SU-DHL-6 (cell line): ENCODE results near the gene ELL3.
"Not testable (repeated sequence)": the region's sequence is repeated elsewhere in the genome, so short reads cannot be mapped to it uniquely, and the experiment has no call there.

Experiments used
- H2AFZ ChIP-seq: fragments of 200-600 bp; sonication (generic); 2 replicates; pipeline ENCODE4 v1.6.1; 2014; ENCODE audit warnings: low read depth, mild to moderate bottlenecking, moderate library complexity, mixed read lengths, antibody characterized with exemption, low read length; ENCODE audit not compliant: severe bottlenecking
- H3F3A ChIP-seq: fragments of 200-600 bp; shearing (Covaris generic); 2 replicates; pipeline ENCODE4 v1.6.0; 2016; ENCODE audit warnings: antibody characterized with exemption, mild to moderate bottlenecking; ENCODE audit not compliant: insufficient read depth
- H3K27ac ChIP-seq: fragments of 200-600 bp; sonication (generic); 2 replicates; pipeline ENCODE4 v1.5.1; 2016; ENCODE audit warnings: low read depth, mild to moderate bottlenecking, low read length, moderate library complexity, mixed read lengths
- H3K27me3 ChIP-seq: fragments of 200-600 bp; sonication (generic), shearing (Covaris generic); 2 replicates; pipeline ENCODE4 v1.6.0; 2014; ENCODE audit warnings: mild to moderate bottlenecking, low read length
- H3K36me3 ChIP-seq: fragments of 200-600 bp; sonication (generic); 2 replicates; pipeline ENCODE4 v1.6.1; 2014; ENCODE audit warnings: mild to moderate bottlenecking, low read length, mixed read lengths
- H3K4me2 ChIP-seq: fragments of 300-600, 200-600 bp; shearing (Covaris generic), sonication (generic); 2 replicates; pipeline ENCODE4 v1.6.0; 2014; ENCODE audit warnings: low read length, low read depth, mild to moderate bottlenecking; ENCODE audit not compliant: poor library complexity, severe bottlenecking
- H3K4me3 ChIP-seq: fragments of 200-600 bp; sonication (generic); 2 replicates; pipeline ENCODE4 v1.5.1; 2014; ENCODE audit warnings: antibody characterized with exemption, low read length, mild to moderate bottlenecking, mixed read lengths; ENCODE audit not compliant: insufficient read depth, poor library complexity, severe bottlenecking
- H3K79me2 ChIP-seq: fragments of 200-600 bp; sonication (generic); 2 replicates; pipeline ENCODE4 v1.6.1; 2014; ENCODE audit warnings: mild to moderate bottlenecking, low read length, moderate library complexity; ENCODE audit not compliant: insufficient read depth
- H3K9ac ChIP-seq: fragments of 200-600 bp; sonication (generic); 2 replicates; pipeline ENCODE4 v1.7.0; 2014; ENCODE audit warnings: mild to moderate bottlenecking, low read length
- H3K9me2 ChIP-seq: fragments of 200-600 bp; sonication (generic); replicated peaks from 2 replicates; pipeline ENCODE4 v1.6.1; 2014; ENCODE audit warnings: low read length; ENCODE audit not compliant: insufficient read depth
- H3K9me3 ChIP-seq: fragments of 200-600 bp; sonication (generic); 2 replicates; pipeline ENCODE4 v1.6.1; 2014; ENCODE audit warnings: low read length, mixed read lengths; ENCODE audit not compliant: insufficient read depth
- H4K20me1 ChIP-seq: fragments of 200-600 bp; sonication (generic); 2 replicates; pipeline ENCODE4 v1.6.1; 2014; ENCODE audit warnings: low read depth, mild to moderate bottlenecking, antibody characterized with exemption, low read length, moderate library complexity, mixed read lengths
- CTCF ChIP-seq: fragments of 200-600 bp; sonication (generic); IDR thresholded peaks from one replicate; pipeline ENCODE4 v1.5.1; 2017; ENCODE audit warnings: antibody characterized with exemption, mild to moderate bottlenecking, low read length, moderate library complexity; ENCODE audit not compliant: insufficient read depth, poor library complexity, severe bottlenecking
- EZH2phosphoT487 ChIP-seq: fragments of 200-600 bp; sonication (generic), shearing (Covaris generic); conservative IDR thresholded peaks from 2 replicates; pipeline ENCODE4 v1.6.1; 2018; ENCODE audit warnings: mild to moderate bottlenecking, antibody characterized with exemption, low read length, moderate library complexity, mixed read lengths

ELL3 gene

DNA sequence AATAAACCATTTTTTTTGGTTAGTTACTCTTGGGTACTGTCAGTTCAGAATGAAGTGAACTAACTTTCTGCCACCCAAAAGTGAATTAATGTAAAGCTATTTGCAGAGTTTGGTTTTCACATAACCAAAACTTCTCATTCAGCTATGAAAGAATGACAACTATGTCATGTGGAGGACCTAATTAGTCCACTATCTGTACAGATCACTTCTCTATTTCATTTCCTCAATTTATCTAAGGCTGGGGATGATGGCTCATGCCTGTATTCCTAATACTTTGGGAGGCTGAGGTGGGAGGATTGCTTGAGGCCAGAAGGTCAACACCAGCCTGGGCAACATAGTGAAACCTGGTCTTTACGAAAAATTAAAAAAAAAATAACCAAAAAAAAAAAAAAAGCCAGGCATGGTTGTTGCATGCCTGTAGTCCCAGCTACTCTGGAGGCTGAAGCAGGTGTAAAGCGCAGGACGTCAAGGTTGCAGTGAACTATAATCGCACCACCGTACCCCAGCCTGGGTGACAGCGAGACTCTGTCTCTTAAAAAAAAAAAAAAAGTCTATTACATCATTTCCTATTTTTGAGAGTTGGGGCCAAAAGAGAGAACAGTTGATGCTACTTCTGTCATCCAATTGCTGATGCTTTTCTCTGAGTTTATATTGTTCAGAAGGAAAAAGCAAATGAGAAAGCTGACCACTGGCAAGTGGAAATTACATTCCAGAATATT is 32.4 kb upstream of the ELL3 start:
- 0 out of 2 replicates have a peak, but pooled peaks cover 3% of the 10 kb centered on the region for H3K79me2 ChIP-seq
- H3K27ac ChIP-seq, result peak overlapping the region; percentile 99
- no peak overlapping the region for H2AFZ ChIP-seq
- H3K27me3 ChIP-seq, result no peaks in the 10 kb centered on the region
- peaks cover 58% of the 10 kb centered on the region for H3F3A ChIP-seq
- H3K4me2 ChIP-seq, result peak overlapping the region; percentile 83
- H3K9me3 ChIP-seq, result no peaks in the 10 kb centered on the region
- peak overlapping the region; percentile 57 for H3K9ac ChIP-seq
- H3K9me2 ChIP-seq, result no peaks in the 10 kb centered on the region
- H3K4me3 ChIP-seq, result peak overlapping the region; percentile 33
- no peak for TF ChIP-seq EZH2phosphoT487
- TF ChIP-seq CTCF, result no peak
- peaks cover 32% of the 10 kb centered on the region for H3K36me3 ChIP-seq
- no peaks in the 10 kb centered on the region for H4K20me1 ChIP-seq

DNA sequence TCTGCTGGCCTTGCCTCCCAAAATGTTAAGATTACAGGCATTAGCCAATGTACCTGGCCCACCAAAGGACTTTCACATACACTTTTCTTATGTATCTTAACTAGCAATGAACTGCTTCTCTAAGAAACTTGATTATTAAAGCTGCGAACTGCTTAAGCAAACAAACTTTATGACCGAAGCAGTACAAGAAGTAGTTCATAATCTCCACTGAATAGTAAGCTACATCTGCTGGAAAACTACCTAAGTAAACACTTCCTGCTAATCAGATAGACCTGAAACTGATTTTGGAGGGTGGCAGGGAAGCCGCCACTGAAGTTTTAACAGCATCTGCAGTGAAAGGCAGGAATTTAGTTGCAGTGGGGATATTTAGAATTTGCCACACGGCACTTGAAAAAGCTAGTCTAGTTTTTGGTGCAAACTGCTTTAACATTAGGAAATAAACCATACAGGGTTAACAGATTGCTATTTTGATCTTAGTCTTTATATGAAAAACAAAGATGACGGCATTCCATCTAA is 31.7 kb upstream of the ELL3 start:
- no peak for TF ChIP-seq EZH2phosphoT487
- TF ChIP-seq CTCF, result no peak
- Histone ChIP-seq H3K9me2 (no peaks in the 10 kb centered on the region), H3K27ac (peak overlapping the region; percentile 99), H3K79me2 (0 out of 2 replicates have a peak, but pooled peaks cover 3% of the 10 kb centered on the region), H3K27me3 (no peaks in the 10 kb centered on the region), H3K36me3 (peaks cover 29% of the 10 kb centered on the region), H3K9me3 (no peaks in the 10 kb centered on the region), H3K9ac (peak overlapping the region; percentile 57), H3F3A (peaks cover 61% of the 10 kb centered on the region), H3K4me2 (peak overlapping the region; percentile 83), H2AFZ (no peak overlapping the region), H3K4me3 (peak overlapping the region; percentile 34), H4K20me1 (no peaks in the 10 kb centered on the region)

DNA sequence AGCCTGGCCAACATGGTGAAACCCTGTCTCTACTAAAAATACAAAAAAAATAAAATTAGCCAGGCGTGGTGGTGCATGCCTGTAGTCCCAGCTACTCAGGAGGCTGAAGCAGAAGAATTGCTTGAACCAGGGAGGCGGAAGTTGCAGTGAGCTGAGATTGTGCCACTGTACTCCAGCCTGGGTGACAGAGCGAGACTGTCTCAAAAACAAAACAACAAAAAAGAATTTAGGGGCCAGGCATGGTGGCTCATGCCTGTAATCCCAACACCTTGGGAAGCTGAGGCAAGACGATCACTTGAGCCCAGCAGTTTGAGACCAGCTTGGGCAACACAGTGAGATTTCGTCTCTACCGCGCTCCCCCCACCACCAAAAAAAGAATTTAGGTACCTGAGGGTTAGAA is 25.9 kb upstream of the ELL3 start:
- Histone ChIP-seq H3F3A (peaks cover 71% of the 10 kb centered on the region), H3K36me3 (peaks cover 12% of the 10 kb centered on the region), H3K27ac (peak overlapping the region; percentile 96), H3K4me2 (peak overlapping the region; percentile 10), H3K79me2 (peaks cover 17% of the 10 kb centered on the region)
- H3K9ac ChIP-seq, H3K9me3 ChIP-seq, H2AFZ ChIP-seq, H3K9me2 ChIP-seq, H4K20me1 ChIP-seq, H3K27me3 ChIP-seq, H3K4me3 ChIP-seq: not testable (repeated sequence)
